ENCODE measurements around the gene ACADVL. TPM values are rescaled to one million over a fixed set of nuclear protein-coding genes. Genes with fewer than 3 reads are reported as not detected.
A peak's percentile ranks its signal among the peaks of the same experiment; 100 is the strongest.

ACADVL gene
- total RNA-seq, 1 donor from 2014 or later, result 219 TPM

GRCh38 chr17:7250695-7251627 is 31.2 kb downstream of the ACADVL start:
- no peak for DNase-seq (ENCODE audit: low read depth, low spot score)

GRCh38 chr17:7251661-7252175 is 32.0 kb downstream of the ACADVL start, which contains the start of gene CTDNEP1:
Gene CTDNEP1, minus strand, starts transcription at chr17:7251734. Its CDS starts 438 bp downstream, at chr17:7251296.
- peak; percentile 98 for DNase-seq (ENCODE audit: low read depth, low spot score)

- peak; percentile 82 for DNase-seq (ENCODE audit: low read depth, low spot score)
Measured at GRCh38 chr17:7252176-7253043, 32.7 kb downstream of the ACADVL start, which contains the start of gene ELP5. Gene ELP5, plus strand, starts transcription at chr17:7252215. Its CDS starts 336 bp downstream, at chr17:7252551.

- no peak for DNase-seq (ENCODE audit: low read depth, low spot score)
Measured at GRCh38 chr17:7253082-7253481, 33.3 kb downstream of the ACADVL start.

GRCh38 chr17:7254511-7254910 is 34.8 kb downstream of the ACADVL start:
- DNase-seq (ENCODE audit: low read depth, low spot score), result no peak

- DNase-seq (ENCODE audit: low read depth, low spot score), result no peak
Measured at GRCh38 chr17:7256766-7257456, 37.2 kb downstream of the ACADVL start.

GRCh38 chr17:7258731-7259554 is 39.2 kb downstream of the ACADVL start:
- no peak for DNase-seq (ENCODE audit: low read depth, low spot score)

- no peak for DNase-seq (ENCODE audit: low read depth, low spot score)
Measured at GRCh38 chr17:7259555-7259889, 39.8 kb downstream of the ACADVL start.

- no peak for DNase-seq (ENCODE audit: low read depth, low spot score)
Measured at GRCh38 chr17:7260151-7260550, 40.4 kb downstream of the ACADVL start.

- no peak for DNase-seq (ENCODE audit: low read depth, low spot score)
Measured at GRCh38 chr17:7260651-7261378, 41.1 kb downstream of the ACADVL start.

GRCh38 chr17:7261379-7262191 is 41.8 kb downstream of the ACADVL start:
- DNase-seq (ENCODE audit: low read depth, low spot score), result no peak

- DNase-seq (ENCODE audit: low read depth, low spot score), result no peak
Measured at GRCh38 chr17:7262192-7262934, 42.6 kb downstream of the ACADVL start, which contains the start of gene CLDN7. Gene CLDN7, minus strand, starts transcription at chr17:7262478. Its CDS starts 435 bp downstream, at chr17:7262043.

GRCh38 chr17:7262935-7263800 is 43.4 kb downstream of the ACADVL start:
- DNase-seq (ENCODE audit: low read depth, low spot score), result no peak

GRCh38 chr17:7263801-7264078 is 44.0 kb downstream of the ACADVL start:
- DNase-seq (ENCODE audit: low read depth, low spot score), result no peak

- DNase-seq (ENCODE audit: low read depth, low spot score), result no peak
Measured at GRCh38 chr17:7266784-7267183, 47.0 kb downstream of the ACADVL start.

Measured in pulmonary artery endothelial cell (primary cell).